ENCODE results near the gene NUP93. TPM values are rescaled to one million over a fixed set of nuclear protein-coding genes. Genes with fewer than 3 reads are reported as not detected.
A peak's percentile ranks its signal among the peaks of the same experiment; 100 is the strongest.
"Not testable (repeated sequence)": the region's sequence is repeated elsewhere in the genome, so short reads cannot be mapped to it uniquely, and the experiment has no call there.

The NUP93 gene
- total RNA-seq, 1 donor from 2014 or later, result 50.0 TPM

GRCh38 chr16:56884026-56884582 lies 154.2 kb downstream of the NUP93 start:
- Mint-ChIP-seq H3K4me3 (ENCODE audit: unreplicated experiment) (no peak overlapping the region), H3K4me1 (ENCODE audit: low read depth) (no peaks in the 10 kb centered on the region), H3K36me3 (ENCODE audit: low read depth) (no peaks in the 10 kb centered on the region), H3K9me3 (ENCODE audit: low read depth) (no peaks in the 10 kb centered on the region), H3K27ac (ENCODE audit: unreplicated experiment) (no peak overlapping the region), H3K27me3 (ENCODE audit: low read depth) (no peaks in the 10 kb centered on the region)
- TF ChIP-seq CTCF (IDR thresholded peaks at IDR 0.05), result no peak
- peak; percentile 82 for DNase-seq (ENCODE audit: low spot score)

- H3K9me3 Mint-ChIP-seq (ENCODE audit: low read depth); H3K36me3 Mint-ChIP-seq (ENCODE audit: low read depth); H3K4me3 Mint-ChIP-seq (ENCODE audit: unreplicated experiment); H3K4me1 Mint-ChIP-seq (ENCODE audit: low read depth); H3K27ac Mint-ChIP-seq (ENCODE audit: unreplicated experiment); DNase-seq (ENCODE audit: low spot score); H3K27me3 Mint-ChIP-seq (ENCODE audit: low read depth): not testable (repeated sequence)
Measured at GRCh38 chr16:56884929-56885328, 155.0 kb downstream of the NUP93 start.

GRCh38 chr16:56885446-56886162 lies 155.7 kb downstream of the NUP93 start:
- no peak overlapping the region for H3K27ac Mint-ChIP-seq (ENCODE audit: unreplicated experiment)
- H3K27me3 Mint-ChIP-seq (ENCODE audit: low read depth), result no peaks in the 10 kb centered on the region
- DNase-seq (ENCODE audit: low spot score), result no peak
- no peak overlapping the region for H3K4me3 Mint-ChIP-seq (ENCODE audit: unreplicated experiment)
- H3K36me3 Mint-ChIP-seq (ENCODE audit: low read depth), result no peaks in the 10 kb centered on the region
- TF ChIP-seq CTCF (IDR thresholded peaks at IDR 0.05), result no peak
- H3K9me3 Mint-ChIP-seq (ENCODE audit: low read depth), result no peaks in the 10 kb centered on the region
- H3K4me1 Mint-ChIP-seq (ENCODE audit: low read depth), result no peaks in the 10 kb centered on the region

GRCh38 chr16:56886296-56886695 lies 156.4 kb downstream of the NUP93 start:
- Mint-ChIP-seq H3K9me3 (ENCODE audit: low read depth) (no peaks in the 10 kb centered on the region), H3K4me3 (ENCODE audit: unreplicated experiment) (no peak overlapping the region), H3K36me3 (ENCODE audit: low read depth) (no peaks in the 10 kb centered on the region), H3K4me1 (ENCODE audit: low read depth) (no peaks in the 10 kb centered on the region), H3K27me3 (ENCODE audit: low read depth) (no peaks in the 10 kb centered on the region), H3K27ac (ENCODE audit: unreplicated experiment) (no peak overlapping the region)
- TF ChIP-seq CTCF (IDR thresholded peaks at IDR 0.05), result no peak
- DNase-seq (ENCODE audit: low spot score), result no peak

GRCh38 chr16:56886826-56887225 lies 156.9 kb downstream of the NUP93 start:
- no peaks in the 10 kb centered on the region for H3K4me1 Mint-ChIP-seq (ENCODE audit: low read depth)
- H3K4me3 Mint-ChIP-seq (ENCODE audit: unreplicated experiment), result no peak overlapping the region
- DNase-seq (ENCODE audit: low spot score), result no peak
- no peak overlapping the region for H3K27ac Mint-ChIP-seq (ENCODE audit: unreplicated experiment)
- no peaks in the 10 kb centered on the region for H3K36me3 Mint-ChIP-seq (ENCODE audit: low read depth)
- H3K27me3 Mint-ChIP-seq (ENCODE audit: low read depth), result no peaks in the 10 kb centered on the region
- H3K9me3 Mint-ChIP-seq (ENCODE audit: low read depth), result no peaks in the 10 kb centered on the region
- no peak for TF ChIP-seq CTCF (IDR thresholded peaks at IDR 0.05)

- H3K36me3 Mint-ChIP-seq (ENCODE audit: low read depth), result no peaks in the 10 kb centered on the region
- no peaks in the 10 kb centered on the region for H3K9me3 Mint-ChIP-seq (ENCODE audit: low read depth)
- no peaks in the 10 kb centered on the region for H3K4me1 Mint-ChIP-seq (ENCODE audit: low read depth)
- H3K27ac Mint-ChIP-seq (ENCODE audit: unreplicated experiment), result no peak overlapping the region
- no peaks in the 10 kb centered on the region for H3K27me3 Mint-ChIP-seq (ENCODE audit: low read depth)
- no peak for TF ChIP-seq CTCF (IDR thresholded peaks at IDR 0.05)
- no peak for DNase-seq (ENCODE audit: low spot score)
- H3K4me3 Mint-ChIP-seq (ENCODE audit: unreplicated experiment), result no peak overlapping the region
Measured at GRCh38 chr16:56888806-56889205, 158.9 kb downstream of the NUP93 start.
